Activated CD8-positive, alpha-beta memory T cell treated with anti-CD3 and anti-CD28 coated beads for 4 hours (primary cell): ENCODE data around the gene TBX2.
"Not testable (repeated sequence)": the region's sequence is repeated elsewhere in the genome, so short reads cannot be mapped to it uniquely, and the experiment has no call there.

Source experiments
- DNase-seq, 2 donors: peaks; one replicate each; pipeline ENCODE4 v3.0.0-alpha.2; 2020; ENCODE audit warnings: low read depth in 2 of 2

Gene TBX2

GRCh38 chr17:61431594-61432311 is 32.1 kb downstream of the TBX2 start:
- DNase-seq, result no peak

- DNase-seq, result no peak
Measured at GRCh38 chr17:61436273-61436672, 36.6 kb downstream of the TBX2 start.

GRCh38 chr17:61436995-61437704 is 37.5 kb downstream of the TBX2 start:
- no peak for DNase-seq

- DNase-seq, result no peak
Measured at GRCh38 chr17:61440697-61441096, 41.1 kb downstream of the TBX2 start.

- DNase-seq, result not testable (repeated sequence)
Measured at GRCh38 chr17:61441507-61441906, 41.9 kb downstream of the TBX2 start.

GRCh38 chr17:61442136-61442775 is 42.6 kb downstream of the TBX2 start:
- DNase-seq, result no peak

- DNase-seq, result no peak
Measured at GRCh38 chr17:61442878-61443474, 43.3 kb downstream of the TBX2 start.

GRCh38 chr17:61443475-61443882 is 43.8 kb downstream of the TBX2 start:
- no peak for DNase-seq

- DNase-seq, result no peak
Measured at GRCh38 chr17:61444075-61444474, 44.4 kb downstream of the TBX2 start.

GRCh38 chr17:61444831-61445230 is 45.2 kb downstream of the TBX2 start:
- no peak for DNase-seq

GRCh38 chr17:61447358-61447757 is 47.7 kb downstream of the TBX2 start:
- DNase-seq, result no peak

- no peak for DNase-seq
Measured at GRCh38 chr17:61448042-61448441, 48.4 kb downstream of the TBX2 start.

GRCh38 chr17:61449140-61449539 is 49.5 kb downstream of the TBX2 start:
- DNase-seq, result not testable (repeated sequence)

- no peak for DNase-seq
Measured at GRCh38 chr17:61449707-61450640, 50.3 kb downstream of the TBX2 start.

- no peak for DNase-seq
Measured at GRCh38 chr17:61450641-61451537, 51.2 kb downstream of the TBX2 start.

- no peak for DNase-seq
Measured at GRCh38 chr17:61451538-61452300, 52.1 kb downstream of the TBX2 start.

- DNase-seq, result no peak
Measured at GRCh38 chr17:61452301-61453290, 53.0 kb downstream of the TBX2 start, which contains the start of gene TBX4. TBX4 (plus strand) TSS chr17:61452422; CDS start chr17:61456491, 4,069 bp downstream.
